B cell (primary cell): Measurements from ENCODE around the gene DPP10.

Experiments
- EZH2 ChIP-seq: IDR thresholded peaks from 2 replicates; pipeline ENCODE4 v1.6.1; 2012; ENCODE audit warnings: borderline replicate concordance, low read depth, mild to moderate bottlenecking, moderate library complexity, low read length; ENCODE audit not compliant: insufficient read depth, poor library complexity, severe bottlenecking
- TF ChIP-seq, protein P1 (sequence below): fragments of 200-600 bp; IDR thresholded peaks from one replicate; pipeline ENCODE4 v1.8.0; 2022; ENCODE audit warnings: antibody characterized with exemption, mild to moderate bottlenecking

DNA sequence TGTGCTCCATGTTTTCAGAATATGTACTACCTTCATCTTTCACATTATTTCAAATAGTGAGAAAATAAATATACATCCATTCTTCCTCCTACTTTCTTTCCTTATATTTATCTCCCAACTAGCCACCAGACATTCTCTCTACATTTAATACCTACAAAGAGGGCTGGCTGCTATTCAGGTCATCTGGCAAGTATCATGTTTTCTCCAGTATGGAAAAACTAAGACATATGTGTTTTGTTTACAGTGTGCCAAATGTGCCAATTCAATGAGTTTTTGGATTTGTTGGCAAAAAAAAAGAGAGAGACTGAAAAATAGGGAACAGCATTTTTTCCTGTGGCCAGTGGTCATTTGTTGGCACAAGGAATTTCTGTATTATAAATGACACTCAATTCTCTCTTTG lies 1207.3 kb downstream of the DPP10 start:
- TF ChIP-seq, protein P1, sequence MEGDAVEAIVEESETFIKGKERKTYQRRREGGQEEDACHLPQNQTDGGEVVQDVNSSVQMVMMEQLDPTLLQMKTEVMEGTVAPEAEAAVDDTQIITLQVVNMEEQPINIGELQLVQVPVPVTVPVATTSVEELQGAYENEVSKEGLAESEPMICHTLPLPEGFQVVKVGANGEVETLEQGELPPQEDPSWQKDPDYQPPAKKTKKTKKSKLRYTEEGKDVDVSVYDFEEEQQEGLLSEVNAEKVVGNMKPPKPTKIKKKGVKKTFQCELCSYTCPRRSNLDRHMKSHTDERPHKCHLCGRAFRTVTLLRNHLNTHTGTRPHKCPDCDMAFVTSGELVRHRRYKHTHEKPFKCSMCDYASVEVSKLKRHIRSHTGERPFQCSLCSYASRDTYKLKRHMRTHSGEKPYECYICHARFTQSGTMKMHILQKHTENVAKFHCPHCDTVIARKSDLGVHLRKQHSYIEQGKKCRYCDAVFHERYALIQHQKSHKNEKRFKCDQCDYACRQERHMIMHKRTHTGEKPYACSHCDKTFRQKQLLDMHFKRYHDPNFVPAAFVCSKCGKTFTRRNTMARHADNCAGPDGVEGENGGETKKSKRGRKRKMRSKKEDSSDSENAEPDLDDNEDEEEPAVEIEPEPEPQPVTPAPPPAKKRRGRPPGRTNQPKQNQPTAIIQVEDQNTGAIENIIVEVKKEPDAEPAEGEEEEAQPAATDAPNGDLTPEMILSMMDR, result no peak
- no peak for TF ChIP-seq EZH2
